Measurements from ENCODE around the gene MRPS9. TPM values are rescaled to one million over a fixed set of nuclear protein-coding genes. Genes with fewer than 3 reads are reported as not detected.

The MRPS9 gene
- total RNA-seq, 2 experiments from 2014 or later: 7.3 to 9.2 TPM

DNA sequence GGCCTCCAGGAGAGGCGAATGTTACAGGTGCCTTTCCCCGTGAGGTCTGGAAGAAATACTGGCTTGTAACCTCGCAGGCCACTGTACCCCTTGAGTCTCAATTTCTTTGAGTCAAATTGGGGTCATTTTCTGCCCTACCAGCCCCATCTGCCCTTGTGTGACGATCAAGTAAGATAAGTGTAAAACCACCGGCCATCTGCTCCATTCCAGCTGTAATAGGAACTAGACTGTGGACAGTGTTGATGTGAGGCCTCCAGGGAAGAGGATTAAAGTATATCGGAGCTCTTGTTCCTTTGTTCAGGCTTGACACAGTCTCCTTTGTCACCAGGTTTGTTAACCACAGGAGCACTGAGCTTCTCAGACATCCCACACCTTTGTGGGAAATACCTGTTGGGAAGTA is 65.6 kb downstream of the MRPS9 start:
- Histone ChIP-seq H3K9me3 (ENCODE audit: control insufficient read depth in 1 of 2, insufficient read depth in 1 of 2, low read length in 2 of 2) (no peaks in the 10 kb centered on the region), H3K4me3 (ENCODE audit: low read length) (no peak overlapping the region), H3K27ac (ENCODE audit: low read depth in 1 of 2, low read length in 2 of 2) (no peak overlapping the region), H3K4me1 (ENCODE audit: insufficient read depth, low read length) (no peaks in the 10 kb centered on the region), H3K27me3 (ENCODE audit: control insufficient read depth in 1 of 2, insufficient read depth in 2 of 2, low read length in 2 of 2) (no peaks in the 10 kb centered on the region), H3K36me3 (ENCODE audit: insufficient read depth, low read length) (peaks cover 25% of the 10 kb centered on the region)
- Mint-ChIP-seq H3K4me1 (ENCODE audit: low read depth) (no peaks in the 10 kb centered on the region), H3K9me3 (no peaks in the 10 kb centered on the region), H3K27me3 (no peaks in the 10 kb centered on the region), H3K4me3 (no peak overlapping the region), H3K27ac (no peak overlapping the region), H3K36me3 (ENCODE audit: low read depth) (peaks cover 48% of the 10 kb centered on the region)
- ChIA-PET POLR2A (no interaction called here), CTCF (no interaction called here)
- DNase-seq (no peak), ATAC-seq (ENCODE audit: poor library complexity) (no peak)
- intact Hi-C loops (cut with DNase I, micrococcal nuclease): no loop called here
- TF ChIP-seq, protein P1, sequence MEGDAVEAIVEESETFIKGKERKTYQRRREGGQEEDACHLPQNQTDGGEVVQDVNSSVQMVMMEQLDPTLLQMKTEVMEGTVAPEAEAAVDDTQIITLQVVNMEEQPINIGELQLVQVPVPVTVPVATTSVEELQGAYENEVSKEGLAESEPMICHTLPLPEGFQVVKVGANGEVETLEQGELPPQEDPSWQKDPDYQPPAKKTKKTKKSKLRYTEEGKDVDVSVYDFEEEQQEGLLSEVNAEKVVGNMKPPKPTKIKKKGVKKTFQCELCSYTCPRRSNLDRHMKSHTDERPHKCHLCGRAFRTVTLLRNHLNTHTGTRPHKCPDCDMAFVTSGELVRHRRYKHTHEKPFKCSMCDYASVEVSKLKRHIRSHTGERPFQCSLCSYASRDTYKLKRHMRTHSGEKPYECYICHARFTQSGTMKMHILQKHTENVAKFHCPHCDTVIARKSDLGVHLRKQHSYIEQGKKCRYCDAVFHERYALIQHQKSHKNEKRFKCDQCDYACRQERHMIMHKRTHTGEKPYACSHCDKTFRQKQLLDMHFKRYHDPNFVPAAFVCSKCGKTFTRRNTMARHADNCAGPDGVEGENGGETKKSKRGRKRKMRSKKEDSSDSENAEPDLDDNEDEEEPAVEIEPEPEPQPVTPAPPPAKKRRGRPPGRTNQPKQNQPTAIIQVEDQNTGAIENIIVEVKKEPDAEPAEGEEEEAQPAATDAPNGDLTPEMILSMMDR (IDR thresholded peaks at IDR 0.05): no peak

DNA sequence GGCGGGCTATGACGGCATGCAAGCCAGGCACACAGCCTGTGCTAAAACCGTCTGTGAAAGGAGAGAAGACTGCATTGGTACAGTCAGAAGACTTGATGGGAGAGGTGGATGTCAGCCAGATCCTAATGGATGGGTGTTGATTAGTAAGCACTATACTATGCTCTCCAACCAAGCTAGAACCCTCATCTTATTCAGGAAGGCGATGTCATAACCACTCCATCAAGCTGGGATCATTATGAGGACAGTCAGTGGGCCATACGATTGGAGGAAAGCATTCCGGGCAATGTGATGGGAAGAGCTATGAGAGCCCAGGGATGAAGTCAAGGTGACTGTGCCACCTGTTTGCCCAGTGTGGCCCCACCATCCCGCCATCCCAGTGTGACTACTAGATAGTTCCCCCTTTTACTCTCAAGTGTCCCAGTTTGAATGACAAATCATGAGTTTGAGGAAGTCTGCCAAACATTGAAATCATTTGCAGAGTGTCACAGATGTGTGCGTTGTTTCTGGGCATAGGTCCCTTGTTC is 66.4 kb downstream of the MRPS9 start:
- no peaks in the 10 kb centered on the region for H3K4me1 ChIP-seq (ENCODE audit: insufficient read depth, low read length)
- Mint-ChIP-seq H3K9me3 (no peaks in the 10 kb centered on the region), H3K36me3 (ENCODE audit: low read depth) (peaks cover 40% of the 10 kb centered on the region), H3K27ac (no peak overlapping the region), H3K4me3 (no peak overlapping the region), H3K4me1 (ENCODE audit: low read depth) (no peaks in the 10 kb centered on the region), H3K27me3 (no peaks in the 10 kb centered on the region)
- H3K4me3 ChIP-seq (ENCODE audit: low read length): no peak overlapping the region
- DNase-seq (no peak), ATAC-seq (ENCODE audit: poor library complexity) (no peak)
- TF ChIP-seq, protein P1 (IDR thresholded peaks at IDR 0.05): no peak
- ChIA-PET POLR2A (no interaction called here), CTCF (no interaction called here)
- H3K36me3 ChIP-seq (ENCODE audit: insufficient read depth, low read length): peaks cover 18% of the 10 kb centered on the region
- H3K9me3 ChIP-seq (ENCODE audit: control insufficient read depth in 1 of 2, insufficient read depth in 1 of 2, low read length in 2 of 2): no peaks in the 10 kb centered on the region
- H3K27ac ChIP-seq (ENCODE audit: low read depth in 1 of 2, low read length in 2 of 2): no peak overlapping the region
- intact Hi-C loops (cut with DNase I, micrococcal nuclease): no loop called here
- no peaks in the 10 kb centered on the region for H3K27me3 ChIP-seq (ENCODE audit: control insufficient read depth in 1 of 2, insufficient read depth in 2 of 2, low read length in 2 of 2)

DNA sequence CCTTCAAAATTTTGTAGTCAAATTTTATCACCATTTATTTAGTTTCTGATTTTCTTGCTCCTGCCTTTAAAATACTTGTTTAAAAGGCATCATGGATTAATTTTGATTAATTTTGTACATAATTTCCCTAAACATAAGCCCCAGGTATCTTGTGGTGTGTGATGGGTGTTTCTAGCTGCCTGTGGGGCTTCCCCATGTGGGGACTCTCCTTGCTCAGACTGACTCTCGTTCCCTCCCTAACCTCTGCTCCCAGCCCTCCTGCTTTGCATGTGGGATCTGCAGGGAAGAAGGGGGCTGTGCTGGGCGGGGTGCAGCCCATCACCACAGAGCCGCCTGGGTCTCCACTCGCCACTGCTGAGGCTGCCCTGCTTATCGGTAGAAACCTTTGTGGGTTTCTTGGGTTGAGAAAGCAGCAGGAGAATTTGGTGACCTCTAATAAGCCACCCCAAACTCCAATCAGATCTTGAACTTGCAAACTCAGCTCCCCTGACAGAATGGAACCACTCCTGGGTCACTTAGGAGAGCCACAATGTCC is 72.5 kb downstream of the MRPS9 start:
- no peaks in the 10 kb centered on the region for H3K4me1 Mint-ChIP-seq (ENCODE audit: low read depth)
- ATAC-seq (ENCODE audit: poor library complexity): no peak
- Histone ChIP-seq H3K27me3 (ENCODE audit: control insufficient read depth in 1 of 2, insufficient read depth in 2 of 2, low read length in 2 of 2) (no peaks in the 10 kb centered on the region), H3K4me1 (ENCODE audit: insufficient read depth, low read length) (no peaks in the 10 kb centered on the region), H3K4me3 (ENCODE audit: low read length) (no peak overlapping the region), H3K27ac (ENCODE audit: low read depth in 1 of 2, low read length in 2 of 2) (no peak overlapping the region), H3K36me3 (ENCODE audit: insufficient read depth, low read length) (no peaks in the 10 kb centered on the region), H3K9me3 (ENCODE audit: control insufficient read depth in 1 of 2, insufficient read depth in 1 of 2, low read length in 2 of 2) (no peaks in the 10 kb centered on the region)
- POLR2A ChIA-PET: no interaction called here
- DNase-seq: no peak
- intact Hi-C loops (cut with DNase I, micrococcal nuclease): loop anchor here (5.0 to 10.0 kb wide), 2 partner anchors 412 to 1474 kb away; no protein-coding TSS in a partner anchor
- H3K27ac Mint-ChIP-seq: no peak overlapping the region
- TF ChIP-seq, protein P1 (IDR thresholded peaks at IDR 0.05): no peak
- CTCF ChIA-PET: interaction anchor here (1.2 kb wide), 1 partner anchor 38 kb away, joined by 4 read pairs; no protein-coding TSS in a partner anchor
- no peak overlapping the region for H3K4me3 Mint-ChIP-seq
- H3K9me3 Mint-ChIP-seq: no peaks in the 10 kb centered on the region
- no peaks in the 10 kb centered on the region for H3K36me3 Mint-ChIP-seq (ENCODE audit: low read depth)
- no peaks in the 10 kb centered on the region for H3K27me3 Mint-ChIP-seq

Measured in CD4-positive, alpha-beta T cell (primary cell).